ENCODE measurements around the gene NUDT4B.
"Not testable (repeated sequence)": the region's sequence is repeated elsewhere in the genome, so short reads cannot be mapped to it uniquely, and the experiment has no call there.

The NUDT4B gene

GRCh38 chr1:148791543-148792099, 43.0 kb downstream of the NUDT4B start:
- not testable (repeated sequence) for H3K4me3 ChIP-seq

GRCh38 chr1:148793762-148794332, 45.3 kb downstream of the NUDT4B start:
- H3K27ac ChIP-seq, H3K4me3 ChIP-seq: not testable (repeated sequence)

More at GRCh38 chr1:148791543-148792099, 43.0 kb downstream of the NUDT4B start:
- not testable (repeated sequence) for H3K27ac ChIP-seq

Measured in skin epidermis (tissue), 12 donors.